Esophagus muscularis mucosa (tissue), 3 donors: ENCODE measurements around the gene FANCI.

Source experiments
- CTCF ChIP-seq, 3 experiments: fragments of 200-600 bp in 2 of 3; fragments of 450-650 bp in 1 of 3; sonication (generic) in 2 of 3; IDR thresholded peaks; one replicate each; pipeline ENCODE4 v1.5.1; 2017 to 2019; ENCODE audit warnings: antibody characterized with exemption in 3 of 3, mild to moderate bottlenecking in 2 of 3, moderate library complexity in 1 of 3
- POLR2A ChIP-seq: fragments of 450-650 bp; IDR thresholded peaks from one replicate; pipeline ENCODE4 v1.6.1; 2017; ENCODE audit warnings: antibody characterized with exemption, moderate library complexity, mild to moderate bottlenecking, low read depth
- POLR2AphosphoS5 ChIP-seq, 2 donors: sonication (generic); formaldehyde crosslinking; IDR thresholded peaks; one replicate each; pipeline ENCODE4 v1.6.1; 2017; ENCODE audit warnings: antibody characterized with exemption in 2 of 2

DNA sequence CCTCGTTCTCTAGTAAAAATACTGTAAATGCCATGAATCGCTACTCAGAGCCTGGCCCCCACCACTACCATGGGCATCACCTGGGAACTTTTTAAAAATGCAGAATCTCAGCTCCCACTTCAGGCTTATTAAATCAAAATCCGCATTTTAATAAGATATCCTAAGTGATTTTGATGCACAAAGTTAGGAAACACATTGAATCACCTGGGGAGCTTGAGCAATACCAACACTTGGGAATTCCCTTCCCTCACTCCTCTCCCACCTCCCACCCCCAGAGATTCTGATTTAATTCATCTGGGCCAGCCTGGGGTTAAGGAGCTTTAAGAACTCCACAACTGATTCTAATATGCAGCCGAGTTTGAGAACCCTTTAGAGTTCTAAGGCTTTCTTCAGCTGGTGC is 49.2 kb upstream of the FANCI start:
- TF ChIP-seq CTCF (IDR thresholded peaks at IDR 0.05), result no peak
- no peak for TF ChIP-seq POLR2A
- TF ChIP-seq POLR2AphosphoS5 (IDR thresholded peaks at IDR 0.05), result no peak
